MG63 (cell line): ENCODE results near the gene RAMP2. TPM values are rescaled to one million over a fixed set of nuclear protein-coding genes. Genes with fewer than 3 reads are reported as not detected.

Source experiments
- DNase-seq: peaks from one replicate; pipeline ENCODE4 v3.0.0-alpha.2; 2020
- H3K27me3 ChIP-seq: fragments of 250-450 bp; sonication (Bioruptor Pico); 2 replicates; pipeline ENCODE4 v1.5.1; 2020; ENCODE audit warnings: mild to moderate bottlenecking, moderate library complexity
- H3K36me3 ChIP-seq: fragments of 250-450 bp; sonication (Bioruptor Pico); 2 replicates; pipeline ENCODE4 v1.5.1; 2020; ENCODE audit warnings: mild to moderate bottlenecking, moderate library complexity
- H3K4me3 ChIP-seq: fragments of 250-450 bp; sonication (Bioruptor Pico); 2 replicates; pipeline ENCODE4 v1.5.1; 2020; ENCODE audit warnings: mild to moderate bottlenecking, moderate library complexity
- H3K9me3 ChIP-seq: fragments of 250-450 bp; sonication (Bioruptor Pico); 2 replicates; pipeline ENCODE4 v1.5.1; 2020; ENCODE audit warnings: mild to moderate bottlenecking, moderate library complexity
- total RNA-seq: library from RNA; depleted of rRNA; stranded (reverse); fragments of >200 nt; shearing (Covaris generic); gene quantifications from 2 replicates; pipeline ENCODE4 v1.2.3, GENCODE V29; 2014; ENCODE audit warnings: low replicate concordance; rRNA removed

Gene RAMP2
- total RNA-seq, 1 experiment from 2014 or later = not detected

DNA sequence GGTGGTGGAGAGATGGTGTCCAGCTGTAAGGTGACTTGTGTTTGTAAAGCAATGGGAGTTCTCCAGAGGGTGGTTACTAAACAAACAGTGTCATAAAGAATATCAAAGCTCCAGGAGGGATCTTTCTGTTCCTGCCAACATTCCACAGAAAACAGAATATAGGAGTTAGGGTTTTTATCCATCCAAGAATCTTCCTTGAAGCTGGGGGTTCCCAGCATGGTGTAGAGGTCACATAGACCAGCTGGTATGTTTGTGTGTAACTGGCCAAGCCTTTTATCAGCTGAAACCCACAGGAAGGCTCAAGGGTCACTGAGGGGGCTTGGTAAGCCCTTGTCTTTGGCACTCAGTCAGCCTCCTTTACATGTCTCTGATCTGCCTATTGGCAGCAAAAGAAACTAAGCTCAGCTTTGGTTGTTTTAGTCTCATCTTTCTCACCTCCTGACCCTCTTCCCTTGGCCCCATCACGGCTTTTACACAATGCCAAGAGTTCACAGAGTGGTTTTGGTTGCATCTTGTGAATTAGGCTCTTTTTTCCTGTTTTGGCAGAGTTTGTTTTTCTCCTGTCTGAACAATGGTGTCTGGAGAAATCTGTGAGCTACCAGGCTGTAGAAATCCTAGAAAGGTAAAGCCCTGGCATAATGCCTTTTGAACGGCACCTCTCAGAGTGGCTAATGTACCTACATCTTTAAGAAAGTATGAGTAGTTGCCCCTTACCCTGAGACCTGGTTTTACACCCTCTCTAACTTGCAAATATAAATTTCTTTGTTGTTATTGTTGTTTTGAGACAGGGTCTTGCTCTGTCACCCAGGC, 42.3 kb downstream of the RAMP2 start:
- DNase-seq = peak; percentile 78
- Histone ChIP-seq H3K9me3 (no peaks in the 10 kb centered on the region), H3K27me3 (0 out of 2 replicates have a peak, but pooled peaks cover 3% of the 10 kb centered on the region), H3K4me3 (no peak overlapping the region), H3K36me3 (no peaks in the 10 kb centered on the region; the same call in 1 of the 2 replicates)

DNA sequence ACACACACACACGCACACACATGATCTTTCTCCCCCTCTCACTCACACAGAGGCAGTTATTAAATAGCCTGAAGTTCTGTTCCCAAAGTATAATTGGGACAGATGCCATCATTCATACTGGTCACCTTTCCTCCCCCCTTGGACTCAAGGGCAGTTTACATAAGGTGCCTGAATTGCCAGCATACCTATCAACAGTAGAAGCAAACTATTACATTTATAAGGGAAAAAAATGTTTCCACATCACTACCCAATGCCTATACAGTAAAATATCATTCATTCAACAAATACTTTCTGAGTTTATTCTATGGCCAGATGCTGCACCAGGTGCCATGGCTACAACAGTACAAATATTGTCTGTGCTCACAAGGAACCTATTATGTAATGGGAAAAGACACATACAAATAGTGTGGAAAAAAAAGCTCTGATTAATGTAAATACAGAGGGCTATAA, 43.9 kb downstream of the RAMP2 start:
- DNase-seq = no peak
- Histone ChIP-seq H3K27me3 (0 out of 2 replicates have a peak, but pooled peaks cover 3% of the 10 kb centered on the region), H3K4me3 (no peak overlapping the region), H3K9me3 (no peaks in the 10 kb centered on the region), H3K36me3 (0 out of 2 replicates have a peak, but pooled peaks cover 6% of the 10 kb centered on the region)

GRCh38 chr17:42806249-42806648, 45.2 kb downstream of the RAMP2 start:
- peaks cover 10% of the 10 kb centered on the region for H3K36me3 ChIP-seq
- DNase-seq = no peak
- H3K27me3 ChIP-seq = 0 out of 2 replicates have a peak, but pooled peaks cover 3% of the 10 kb centered on the region
- H3K4me3 ChIP-seq = no peak overlapping the region
- H3K9me3 ChIP-seq = no peaks in the 10 kb centered on the region

DNA sequence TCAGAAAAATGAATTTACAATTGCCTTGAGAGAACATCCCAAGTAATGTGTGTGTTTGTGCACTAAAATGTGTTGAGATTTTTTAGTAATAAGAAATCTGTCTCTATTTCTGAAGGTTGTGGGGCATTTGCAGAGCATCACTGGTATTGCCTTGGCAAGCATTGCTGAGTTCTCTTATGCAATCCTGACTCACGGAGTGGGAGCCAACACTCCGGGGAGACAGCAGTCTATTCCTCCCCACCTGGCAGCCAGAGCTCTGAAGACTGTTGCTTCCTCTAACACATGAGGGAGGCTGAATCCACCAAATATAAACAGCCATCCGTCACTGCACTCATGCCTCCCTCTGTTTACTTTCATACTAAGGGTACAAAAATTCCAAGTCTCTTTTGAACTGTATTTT, 48.2 kb downstream of the RAMP2 start:
- Histone ChIP-seq H3K9me3 (no peaks in the 10 kb centered on the region), H3K27me3 (no peaks in the 10 kb centered on the region)
- peak; percentile 95 for DNase-seq

More for the DNA sequence above, 48.2 kb downstream of the RAMP2 start:
- H3K4me3 ChIP-seq = no peak overlapping the region
- peaks cover 28% of the 10 kb centered on the region for H3K36me3 ChIP-seq

Other genes starting within 250 kb of the RAMP2 start
- gene NAGLU, start 225.0 kb upstream of the RAMP2 start, total RNA-seq = 18.5 and 46.4 TPM in 2 replicates
- 0.59 and 2.8 TPM in 2 replicates for gene HSD17B1, start 208.3 kb upstream of the RAMP2 start, total RNA-seq
- gene COASY, start 199.1 kb upstream of the RAMP2 start, total RNA-seq = 7.7 and 12.4 TPM in 2 replicates
- gene MLX, start 194.1 kb upstream of the RAMP2 start, total RNA-seq = 19.8 and 40.0 TPM in 2 replicates
- 5.6 and 29.6 TPM in 2 replicates for gene PSMC3IP, start 183.5 kb upstream of the RAMP2 start, total RNA-seq
- gene RETREG3, start 151.9 kb upstream of the RAMP2 start, total RNA-seq = 46.0 and 47.2 TPM in 2 replicates
- 65.4 and 69.8 TPM in 2 replicates for gene TUBG1, start 151.5 kb upstream of the RAMP2 start, total RNA-seq
- 1.4 and 4.0 TPM in 2 replicates for gene TUBG2, start 101.9 kb upstream of the RAMP2 start, total RNA-seq
- 16.5 and 54.1 TPM in 2 replicates for gene PLEKHH3, start 84.2 kb upstream of the RAMP2 start, total RNA-seq
- 5.7 TPM in 1 of 2 replicates, not detected in the other for gene CCR10, start 79.4 kb upstream of the RAMP2 start, total RNA-seq
- gene CNTNAP1, start 78.7 kb upstream of the RAMP2 start, total RNA-seq = 9.2 and 9.3 TPM in 2 replicates
- 8.4 and 20.0 TPM in 2 replicates for gene EZH1, start 16.2 kb upstream of the RAMP2 start, total RNA-seq
- gene VPS25, start 12.2 kb downstream of the RAMP2 start, total RNA-seq = 68.7 and 99.1 TPM in 2 replicates
- gene WNK4, start 19.4 kb downstream of the RAMP2 start, total RNA-seq = not detected in 2 replicates
- 65.1 and 90.5 TPM in 2 replicates for gene COA3, start 37.5 kb downstream of the RAMP2 start, total RNA-seq
- gene CNTD1, start 37.6 kb downstream of the RAMP2 start, total RNA-seq = not detected in 2 replicates
- gene BECN1, start 63.1 kb downstream of the RAMP2 start, total RNA-seq = 85.0 and 209 TPM in 2 replicates
- gene PSME3, start 72.2 kb downstream of the RAMP2 start, total RNA-seq = 72.7 and 82.0 TPM in 2 replicates
- 0.36 TPM in 1 of 2 replicates, not detected in the other for gene AOC2, start 83.4 kb downstream of the RAMP2 start, total RNA-seq
- gene AOC3, start 90.0 kb downstream of the RAMP2 start, total RNA-seq = 0.10 and 0.86 TPM in 2 replicates
- not detected in 2 replicates for gene G6PC1, start 139.6 kb downstream of the RAMP2 start, total RNA-seq
- gene AARSD1, start 203.2 kb downstream of the RAMP2 start, total RNA-seq = 41.7 and 47.0 TPM in 2 replicates
- not detected in 2 replicates for gene PTGES3L, start 218.9 kb downstream of the RAMP2 start, total RNA-seq
- 3.8 and 5.1 TPM in 2 replicates for gene RUNDC1, start 219.3 kb downstream of the RAMP2 start, total RNA-seq
- 2,193 and 2,673 TPM in 2 replicates for gene RPL27, start 237.2 kb downstream of the RAMP2 start, total RNA-seq
- gene IFI35, start 245.6 kb downstream of the RAMP2 start, total RNA-seq = 10.7 and 26.8 TPM in 2 replicates